ENCODE measurements around the gene ACTN2.

DNA sequence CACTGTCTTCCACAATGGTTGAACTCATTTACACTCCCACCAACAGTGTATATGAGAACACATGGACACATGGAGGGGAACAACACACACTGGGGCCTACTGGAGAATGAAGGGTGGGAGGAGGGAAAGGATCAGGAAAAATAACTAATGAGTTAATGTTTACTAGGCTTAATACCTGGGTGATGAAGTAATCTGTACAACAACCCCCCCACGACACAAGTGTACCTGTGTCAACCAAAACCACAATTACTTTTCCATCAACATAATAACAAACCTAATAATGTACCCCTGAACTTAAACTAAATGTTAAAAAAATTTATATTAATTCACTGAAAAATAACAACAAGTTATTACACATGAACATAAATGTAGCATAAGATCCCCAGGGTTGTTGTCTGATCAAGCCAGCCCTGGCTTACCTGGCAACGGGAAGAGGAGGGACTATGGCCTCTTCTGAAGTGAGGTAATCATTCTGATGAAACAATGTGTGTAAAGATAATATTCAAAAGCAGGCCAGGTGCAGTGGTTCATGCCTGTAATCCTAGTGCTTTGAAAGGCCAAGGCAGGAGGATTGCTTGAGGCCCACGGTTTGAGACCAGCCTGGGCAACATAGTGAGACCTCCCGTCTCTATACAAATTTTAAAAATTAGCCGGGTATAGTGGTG, 41.2 kb upstream of the ACTN2 start:
- no peak for TF ChIP-seq CTCF (IDR thresholded peaks at IDR 0.05; ENCODE audit: extremely low read depth in 1 of 2, insufficient read depth in 1 of 2, low read depth in 1 of 2, low read length in 2 of 2)
- TF ChIP-seq MYC (IDR thresholded peaks at IDR 0.05; ENCODE audit: low read depth, low read length), result no peak
- TF ChIP-seq POLR2AphosphoS5 (IDR thresholded peaks at IDR 0.05; ENCODE audit: insufficient read depth, low read depth, low read length), result no peak
- no peak for TF ChIP-seq EZH2 (IDR thresholded peaks at IDR 0.05; ENCODE audit: borderline replicate concordance, low read depth, low read length, severe bottlenecking)

All from endothelial cell of umbilical vein (primary cell).